ENCODE measurements around the gene BAIAP2.

DNA sequence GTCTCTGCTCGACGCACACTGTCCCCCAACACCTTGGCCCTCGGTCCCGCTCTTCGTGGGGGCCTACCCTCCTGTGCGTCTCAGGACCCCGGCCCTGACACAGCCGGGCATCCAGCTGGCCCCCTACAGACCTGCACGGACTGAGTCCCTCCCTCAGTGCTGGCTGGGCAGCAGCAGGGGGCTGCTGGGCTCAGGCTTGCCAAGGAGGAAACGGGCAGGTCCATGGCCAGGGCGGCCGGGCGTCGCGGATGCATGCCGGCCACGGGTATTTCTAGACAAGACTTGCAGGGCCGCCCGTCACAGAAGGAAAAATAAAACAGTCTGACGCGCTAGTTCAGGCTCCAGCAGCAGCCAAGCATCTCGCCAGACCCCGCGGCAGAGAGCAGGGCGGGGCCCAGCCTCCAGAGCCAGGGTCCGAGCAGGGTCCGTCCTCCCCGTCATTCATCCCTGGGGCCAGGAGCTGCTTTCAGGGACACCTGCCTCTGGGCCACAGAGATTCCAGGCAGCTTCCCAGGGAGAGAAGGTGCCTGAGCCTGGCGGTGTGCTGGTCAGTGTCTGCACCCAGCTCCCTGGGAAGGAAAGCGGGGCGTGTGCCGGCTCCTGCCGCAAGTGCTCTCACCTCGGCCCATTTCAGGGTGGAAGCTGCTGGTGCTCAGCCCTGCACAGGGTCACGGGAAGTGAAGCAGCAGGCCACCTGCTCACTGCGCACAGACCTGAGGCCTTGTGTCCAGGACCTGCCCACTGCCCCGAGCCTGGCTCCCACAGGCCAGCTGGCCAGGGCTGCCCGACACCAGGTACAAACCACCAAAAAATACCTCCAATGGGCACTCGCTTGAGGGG is 123.1 kb downstream of the BAIAP2 start:
- TF ChIP-seq, protein P1, sequence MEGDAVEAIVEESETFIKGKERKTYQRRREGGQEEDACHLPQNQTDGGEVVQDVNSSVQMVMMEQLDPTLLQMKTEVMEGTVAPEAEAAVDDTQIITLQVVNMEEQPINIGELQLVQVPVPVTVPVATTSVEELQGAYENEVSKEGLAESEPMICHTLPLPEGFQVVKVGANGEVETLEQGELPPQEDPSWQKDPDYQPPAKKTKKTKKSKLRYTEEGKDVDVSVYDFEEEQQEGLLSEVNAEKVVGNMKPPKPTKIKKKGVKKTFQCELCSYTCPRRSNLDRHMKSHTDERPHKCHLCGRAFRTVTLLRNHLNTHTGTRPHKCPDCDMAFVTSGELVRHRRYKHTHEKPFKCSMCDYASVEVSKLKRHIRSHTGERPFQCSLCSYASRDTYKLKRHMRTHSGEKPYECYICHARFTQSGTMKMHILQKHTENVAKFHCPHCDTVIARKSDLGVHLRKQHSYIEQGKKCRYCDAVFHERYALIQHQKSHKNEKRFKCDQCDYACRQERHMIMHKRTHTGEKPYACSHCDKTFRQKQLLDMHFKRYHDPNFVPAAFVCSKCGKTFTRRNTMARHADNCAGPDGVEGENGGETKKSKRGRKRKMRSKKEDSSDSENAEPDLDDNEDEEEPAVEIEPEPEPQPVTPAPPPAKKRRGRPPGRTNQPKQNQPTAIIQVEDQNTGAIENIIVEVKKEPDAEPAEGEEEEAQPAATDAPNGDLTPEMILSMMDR (IDR thresholded peaks at IDR 0.05), result no peak
- no peak for TF ChIP-seq ZFX (IDR thresholded peaks at IDR 0.05; ENCODE audit: borderline replicate concordance)
